Measurements from ENCODE around the gene DNAH10.
"Not testable (repeated sequence)": the region's sequence is repeated elsewhere in the genome, so short reads cannot be mapped to it uniquely, and the experiment has no call there.

The DNAH10 gene

GRCh38 chr12:123749355-123749754, 12.7 kb upstream of the DNAH10 start:
- DNase-seq = no peak

GRCh38 chr12:123750159-123750656, 11.9 kb upstream of the DNAH10 start:
- DNase-seq = no peak

- DNase-seq = no peak
Observed at GRCh38 chr12:123752046-123752445, 10.1 kb upstream of the DNAH10 start.

GRCh38 chr12:123754041-123754772, 7.9 kb upstream of the DNAH10 start:
- DNase-seq = no peak

GRCh38 chr12:123757561-123757960, 4.5 kb upstream of the DNAH10 start:
- no peak for DNase-seq

GRCh38 chr12:123760267-123760938, 1.7 kb upstream of the DNAH10 start:
- DNase-seq = no peak

- DNase-seq = peak; percentile 8
Observed at GRCh38 chr12:123762715-123763052, 583 bp downstream of the DNAH10 start.

GRCh38 chr12:123763093-123763492, 992 bp downstream of the DNAH10 start:
- no peak for DNase-seq

- DNase-seq = no peak
Observed at GRCh38 chr12:123764109-123764508, 2.0 kb downstream of the DNAH10 start.

- no peak for DNase-seq
Observed at GRCh38 chr12:123765504-123766035, 3.5 kb downstream of the DNAH10 start.

GRCh38 chr12:123767613-123768012, 5.5 kb downstream of the DNAH10 start:
- DNase-seq = no peak

- no peak for DNase-seq
Observed at GRCh38 chr12:123771261-123771660, 9.2 kb downstream of the DNAH10 start.

- DNase-seq = no peak
Observed at GRCh38 chr12:123772074-123772473, 10.0 kb downstream of the DNAH10 start.

GRCh38 chr12:123773375-123773774, 11.3 kb downstream of the DNAH10 start:
- DNase-seq = no peak

- no peak for DNase-seq
Observed at GRCh38 chr12:123779551-123779950, 17.4 kb downstream of the DNAH10 start.

- DNase-seq = no peak
Observed at GRCh38 chr12:123782997-123783792, 21.1 kb downstream of the DNAH10 start.

GRCh38 chr12:123787466-123787865, 25.4 kb downstream of the DNAH10 start:
- DNase-seq = no peak

GRCh38 chr12:123788541-123788940, 26.4 kb downstream of the DNAH10 start:
- DNase-seq = no peak

GRCh38 chr12:123789422-123789821, 27.3 kb downstream of the DNAH10 start:
- not testable (repeated sequence) for DNase-seq

- DNase-seq = no peak
Observed at GRCh38 chr12:123790905-123791467, 28.9 kb downstream of the DNAH10 start.

- no peak for DNase-seq
Observed at GRCh38 chr12:123794027-123794426, 31.9 kb downstream of the DNAH10 start.

GRCh38 chr12:123798518-123798917, 36.4 kb downstream of the DNAH10 start:
- DNase-seq = no peak

- no peak for DNase-seq
Observed at GRCh38 chr12:123799227-123799626, 37.1 kb downstream of the DNAH10 start.

All from NCI-H345 (cell line).